Bronchial epithelial cell (primary cell): ENCODE measurements around the gene KIRREL1. TPM values are rescaled to one million over a fixed set of nuclear protein-coding genes. Genes with fewer than 3 reads are reported as not detected.

Experiments
- DNase-seq: peaks from one replicate; pipeline ENCODE4 v3.0.0-alpha.2; 2010; ENCODE audit warnings: low read depth
- FAIRE-seq: peaks from 2 replicates; lab custom pipeline; 2011; peaks lifted over from hg19 to GRCh38; lab: Jason Lieb, UNC
- H3K27me3 ChIP-seq: 2 replicates; pipeline ENCODE4 v1.5.1; 2011; ENCODE audit warnings: low read length; ENCODE audit not compliant: control insufficient read depth, insufficient read depth
- H3K36me3 ChIP-seq: 2 replicates; pipeline ENCODE4 v1.5.1; 2011; ENCODE audit warnings: low read length; ENCODE audit not compliant: control insufficient read depth, insufficient read depth
- H3K4me3 ChIP-seq: 2 replicates; pipeline ENCODE4 v1.5.1; 2011; ENCODE audit warnings: mild to moderate bottlenecking, low read depth, low read length, control low read depth
- total RNA-seq: library from RNA; depleted of rRNA; stranded (reverse); fragments of >200 nt; gene quantifications from 2 replicates; pipeline ENCODE4 v1.2.1, GENCODE V29; 2014
- TF ChIP-seq, protein P1 (sequence below): IDR thresholded peaks from 2 replicates; pipeline ENCODE4 v1.5.1; 2011; ENCODE audit warnings: mild to moderate bottlenecking, moderate library complexity, low read length, control low read depth, inconsistent platforms; ENCODE audit not compliant: insufficient read depth, severe bottlenecking

Gene KIRREL1
- total RNA-seq, 1 donor from 2014 or later = 24.2 TPM

DNA sequence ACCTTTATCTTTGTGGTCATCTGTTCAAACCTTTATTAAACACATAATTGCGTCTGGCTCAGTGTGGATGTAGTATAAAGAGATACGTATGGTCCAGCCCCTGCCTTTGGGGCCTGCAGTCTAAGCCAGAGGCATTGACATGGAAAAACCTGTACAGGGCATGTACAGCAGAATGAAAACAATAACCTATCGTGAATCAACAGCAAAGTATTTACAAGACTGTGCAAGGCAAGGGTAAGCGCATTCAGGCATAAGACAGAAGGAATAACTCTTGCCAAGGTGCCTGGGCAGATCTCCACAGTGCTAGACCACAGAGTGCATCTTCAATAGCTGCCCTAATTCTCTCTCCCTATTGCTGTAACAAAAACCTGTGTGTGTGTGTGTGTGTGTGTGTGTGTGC is 35.5 kb downstream of the KIRREL1 start:
- peak; percentile 88 for DNase-seq
- peaks cover 11% of the 10 kb centered on the region for H3K36me3 ChIP-seq

DNA sequence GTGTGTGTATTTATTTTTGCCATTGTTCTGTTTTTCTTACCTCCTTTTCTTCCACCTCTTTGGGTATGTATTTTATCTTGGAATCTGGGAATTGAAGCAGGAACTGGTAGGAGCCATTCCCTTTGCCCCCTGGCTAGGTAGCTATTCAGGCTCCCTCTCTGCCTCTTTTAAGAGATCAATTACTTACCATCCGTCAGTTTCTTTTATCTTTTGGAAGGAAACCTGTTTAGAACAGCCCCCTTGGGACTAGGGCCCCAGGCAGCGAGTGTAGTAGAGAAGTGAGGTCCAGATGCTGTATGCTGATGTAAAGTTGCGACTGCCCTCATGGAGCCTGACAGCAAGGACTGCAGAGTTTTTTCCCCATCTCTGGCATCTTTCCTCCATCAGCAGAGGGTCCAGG is 41.6 kb downstream of the KIRREL1 start:
- no peaks in the 10 kb centered on the region for H3K27me3 ChIP-seq
- H3K36me3 ChIP-seq = peaks cover 9% of the 10 kb centered on the region
- H3K4me3 ChIP-seq = no peak overlapping the region
- FAIRE-seq = no peak
- no peak for DNase-seq
- TF ChIP-seq, protein P1, sequence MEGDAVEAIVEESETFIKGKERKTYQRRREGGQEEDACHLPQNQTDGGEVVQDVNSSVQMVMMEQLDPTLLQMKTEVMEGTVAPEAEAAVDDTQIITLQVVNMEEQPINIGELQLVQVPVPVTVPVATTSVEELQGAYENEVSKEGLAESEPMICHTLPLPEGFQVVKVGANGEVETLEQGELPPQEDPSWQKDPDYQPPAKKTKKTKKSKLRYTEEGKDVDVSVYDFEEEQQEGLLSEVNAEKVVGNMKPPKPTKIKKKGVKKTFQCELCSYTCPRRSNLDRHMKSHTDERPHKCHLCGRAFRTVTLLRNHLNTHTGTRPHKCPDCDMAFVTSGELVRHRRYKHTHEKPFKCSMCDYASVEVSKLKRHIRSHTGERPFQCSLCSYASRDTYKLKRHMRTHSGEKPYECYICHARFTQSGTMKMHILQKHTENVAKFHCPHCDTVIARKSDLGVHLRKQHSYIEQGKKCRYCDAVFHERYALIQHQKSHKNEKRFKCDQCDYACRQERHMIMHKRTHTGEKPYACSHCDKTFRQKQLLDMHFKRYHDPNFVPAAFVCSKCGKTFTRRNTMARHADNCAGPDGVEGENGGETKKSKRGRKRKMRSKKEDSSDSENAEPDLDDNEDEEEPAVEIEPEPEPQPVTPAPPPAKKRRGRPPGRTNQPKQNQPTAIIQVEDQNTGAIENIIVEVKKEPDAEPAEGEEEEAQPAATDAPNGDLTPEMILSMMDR = no peak

More for the DNA sequence above, 35.5 kb downstream of the KIRREL1 start:
- FAIRE-seq = peak; percentile 77
- TF ChIP-seq, protein P1 = no peak
- Histone ChIP-seq H3K4me3 (no peak overlapping the region), H3K27me3 (no peaks in the 10 kb centered on the region)

DNA sequence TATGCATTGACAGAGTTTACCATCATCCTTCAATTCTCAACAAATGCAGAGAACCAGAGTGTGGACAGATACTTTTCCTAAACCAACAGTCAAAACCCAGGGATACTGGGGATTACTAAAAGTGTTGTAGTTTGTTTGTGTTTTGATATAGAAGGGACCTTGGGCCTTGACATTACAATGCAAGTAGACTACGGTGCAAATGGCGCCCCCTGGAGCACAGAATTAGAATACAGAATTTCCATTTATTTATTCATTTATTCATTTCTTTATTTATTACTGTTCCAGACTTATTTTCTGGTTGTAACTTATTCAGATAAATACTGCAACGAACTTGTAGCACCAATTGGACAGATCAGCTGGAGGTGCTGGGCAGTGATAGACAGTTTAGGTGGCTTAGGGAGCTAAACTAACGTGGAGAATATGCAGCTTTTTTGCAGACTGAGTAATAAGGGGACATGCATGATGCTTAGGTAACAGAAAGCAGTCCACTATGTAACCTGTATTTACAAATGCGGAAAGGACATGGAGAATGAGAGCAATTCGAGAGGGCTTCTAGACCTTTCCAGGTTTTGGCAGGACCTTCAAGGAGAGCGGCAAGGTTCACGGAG is 42.6 kb downstream of the KIRREL1 start:
- TF ChIP-seq, protein P1 = peak; percentile 53
- Histone ChIP-seq H3K27me3 (no peaks in the 10 kb centered on the region), H3K36me3 (peaks cover 5% of the 10 kb centered on the region), H3K4me3 (no peak overlapping the region)
- FAIRE-seq (no peak), DNase-seq (peak; percentile 49)

DNA sequence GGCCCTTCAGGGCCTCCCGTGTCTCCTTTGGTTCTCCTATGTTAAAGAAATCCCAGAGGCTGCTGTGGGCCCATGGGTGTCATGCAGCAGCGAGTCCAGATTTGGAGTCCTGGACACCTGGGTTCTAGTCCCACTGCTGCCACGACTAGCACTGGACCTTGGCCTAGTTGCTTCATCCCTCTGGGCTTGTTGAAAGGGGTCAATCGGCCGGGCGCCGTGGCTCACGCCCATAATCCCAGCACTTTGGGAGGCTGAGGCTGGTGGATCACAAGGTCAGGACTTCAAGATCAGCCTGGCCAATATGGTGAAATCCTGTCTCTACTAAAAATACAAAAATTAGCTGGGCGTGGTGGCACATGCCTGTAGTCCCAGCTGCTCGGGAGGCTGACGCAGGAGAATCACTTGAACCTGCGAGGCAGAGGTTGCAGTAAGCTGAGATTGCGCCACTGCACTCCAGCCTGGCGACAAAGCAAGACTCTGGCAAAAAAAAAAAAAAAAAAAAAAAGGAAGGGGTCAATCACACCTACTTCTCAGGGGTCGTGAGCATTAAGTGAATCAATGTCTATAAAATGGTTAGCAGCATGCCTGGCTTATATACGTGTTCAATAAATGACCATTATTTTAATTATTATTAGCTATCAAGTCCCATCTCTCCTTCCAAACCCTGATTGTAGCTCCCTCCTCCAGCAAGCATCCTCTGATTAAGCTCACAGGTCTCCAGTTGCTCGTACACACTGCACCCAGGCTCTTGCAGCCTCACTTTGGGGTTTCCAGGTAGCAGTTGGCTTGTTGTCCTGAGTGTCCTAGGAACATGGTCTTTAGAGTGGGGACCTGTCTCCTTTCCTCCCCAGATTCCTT is 43.8 kb downstream of the KIRREL1 start:
- DNase-seq (peak; percentile 23), FAIRE-seq (no peak)
- H3K27me3 ChIP-seq = no peaks in the 10 kb centered on the region
- TF ChIP-seq, protein P1 = no peak
- H3K36me3 ChIP-seq = no peaks in the 10 kb centered on the region
- H3K4me3 ChIP-seq = no peak overlapping the region

DNA sequence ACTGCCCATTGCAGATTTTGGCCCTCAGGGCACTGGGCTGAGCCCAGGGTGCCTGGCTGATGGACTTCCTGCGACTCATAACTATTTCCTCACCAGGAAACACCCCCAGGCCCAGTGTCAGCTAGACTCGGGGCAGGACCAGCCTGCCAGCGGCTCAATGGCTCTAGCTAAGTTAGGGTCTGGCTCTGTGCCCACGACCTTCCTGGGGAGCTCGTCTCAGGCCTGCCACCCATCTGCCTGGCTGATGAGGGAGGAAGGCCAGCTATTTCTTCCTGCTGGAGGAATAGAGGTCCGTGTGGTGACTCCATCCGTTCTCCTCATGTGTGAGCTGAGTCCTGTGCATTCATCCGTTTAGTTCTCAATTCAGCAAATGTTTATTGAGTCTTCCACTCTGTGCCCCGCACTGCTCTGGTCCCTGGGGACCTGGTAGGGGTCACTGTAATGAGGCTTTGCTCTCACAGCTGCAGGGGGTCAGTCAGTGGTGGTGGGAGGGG is 44.5 kb downstream of the KIRREL1 start:
- Histone ChIP-seq H3K27me3 (no peaks in the 10 kb centered on the region), H3K4me3 (no peak overlapping the region), H3K36me3 (no peaks in the 10 kb centered on the region)
- TF ChIP-seq, protein P1 = no peak
- no peak for FAIRE-seq
- DNase-seq = peak; percentile 73
